Measurements from ENCODE around the gene GOT1. TPM values are rescaled to one million over a fixed set of nuclear protein-coding genes. Genes with fewer than 3 reads are reported as not detected.

The GOT1 gene
- total and polyA plus RNA-seq, 2 experiments from 2014 or later: 36.8 to 37.7 TPM

DNA sequence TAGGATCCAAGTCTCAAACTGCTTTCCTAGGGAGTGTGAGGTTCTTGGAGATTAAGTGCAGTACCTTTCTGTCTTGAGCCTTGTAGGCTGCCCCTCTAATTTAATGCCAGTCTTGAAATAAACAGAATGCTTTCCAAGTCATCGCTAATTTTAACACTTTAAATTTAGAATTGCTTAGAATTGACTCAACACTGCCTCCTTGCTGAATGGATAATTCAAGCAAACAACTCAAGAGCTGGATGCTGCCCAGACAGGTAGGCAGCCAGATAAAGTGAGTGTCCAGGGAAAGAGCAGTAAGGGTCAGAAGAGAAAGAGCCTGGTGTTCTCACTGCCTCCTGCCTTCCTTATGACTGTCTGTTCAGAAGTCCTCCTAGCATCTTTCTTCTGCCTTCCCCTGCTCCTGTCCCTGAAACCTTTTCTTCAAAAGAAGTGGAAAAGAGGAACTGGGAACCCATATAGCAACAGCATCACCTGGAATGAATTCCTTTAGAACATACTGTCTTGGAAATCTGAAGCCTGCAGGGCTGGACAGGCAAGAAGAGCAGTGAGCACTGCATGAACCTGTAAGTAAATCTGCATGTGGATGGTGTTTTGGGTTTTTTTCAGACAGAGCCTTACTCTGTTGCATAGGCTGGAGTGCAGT is 3.1 kb upstream of the GOT1 start:
- H3K36me3 Mint-ChIP-seq (ENCODE audit: low read depth): no peaks in the 10 kb centered on the region; the same call in 1 of the 3 replicates
- Histone ChIP-seq H3K9me2 (ENCODE audit: insufficient read depth) (no peaks in the 10 kb centered on the region), H3K27me3 (ENCODE audit: insufficient read depth) (no peaks in the 10 kb centered on the region), H3K4me2 (no peak overlapping the region), H3K27ac (ENCODE audit: low read depth) (no peak overlapping the region), H2AFZ (no peak overlapping the region), H3K79me2 (replicated peaks; ENCODE audit: insufficient read depth) (peaks cover 27% of the 10 kb centered on the region), H3K4me1 (ENCODE audit: insufficient read depth) (peaks cover 6% of the 10 kb centered on the region; the same call in 1 of the 2 replicates), H3F3A (replicated peaks; ENCODE audit: low read depth) (no peaks in the 10 kb centered on the region), H3K4me3 (no peak overlapping the region), H3K36me3 (ENCODE audit: insufficient read depth) (no peaks in the 10 kb centered on the region), H4K20me1 (replicated peaks; ENCODE audit: insufficient read depth) (peaks cover 4% of the 10 kb centered on the region; the same call in 1 of the 2 replicates)
- ATAC-seq (no peak), DNase-seq (ENCODE audit: low spot score) (peak; percentile 38)
- H3K4me1 Mint-ChIP-seq: peaks cover 15% of the 10 kb centered on the region
- H3K27ac Mint-ChIP-seq: no peak overlapping the region
- TF ChIP-seq, protein P1, sequence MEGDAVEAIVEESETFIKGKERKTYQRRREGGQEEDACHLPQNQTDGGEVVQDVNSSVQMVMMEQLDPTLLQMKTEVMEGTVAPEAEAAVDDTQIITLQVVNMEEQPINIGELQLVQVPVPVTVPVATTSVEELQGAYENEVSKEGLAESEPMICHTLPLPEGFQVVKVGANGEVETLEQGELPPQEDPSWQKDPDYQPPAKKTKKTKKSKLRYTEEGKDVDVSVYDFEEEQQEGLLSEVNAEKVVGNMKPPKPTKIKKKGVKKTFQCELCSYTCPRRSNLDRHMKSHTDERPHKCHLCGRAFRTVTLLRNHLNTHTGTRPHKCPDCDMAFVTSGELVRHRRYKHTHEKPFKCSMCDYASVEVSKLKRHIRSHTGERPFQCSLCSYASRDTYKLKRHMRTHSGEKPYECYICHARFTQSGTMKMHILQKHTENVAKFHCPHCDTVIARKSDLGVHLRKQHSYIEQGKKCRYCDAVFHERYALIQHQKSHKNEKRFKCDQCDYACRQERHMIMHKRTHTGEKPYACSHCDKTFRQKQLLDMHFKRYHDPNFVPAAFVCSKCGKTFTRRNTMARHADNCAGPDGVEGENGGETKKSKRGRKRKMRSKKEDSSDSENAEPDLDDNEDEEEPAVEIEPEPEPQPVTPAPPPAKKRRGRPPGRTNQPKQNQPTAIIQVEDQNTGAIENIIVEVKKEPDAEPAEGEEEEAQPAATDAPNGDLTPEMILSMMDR (conservative IDR thresholded peaks at IDR 0.05; ENCODE audit: low read depth in 2 of 2): peak; percentile 46 to 52
- TF ChIP-seq CREB1 (CRISPR knock-in tag; IDR thresholded peaks at IDR 0.05; ENCODE audit: low read depth): no peak
- no peak for TF ChIP-seq JUNB (IDR thresholded peaks at IDR 0.05; ENCODE audit: unreplicated experiment)
- peaks cover 12% of the 10 kb centered on the region for H3K27me3 Mint-ChIP-seq (ENCODE audit: insufficient read depth, low read depth, poor library complexity)
- H3K9me3 Mint-ChIP-seq: no peaks in the 10 kb centered on the region; the same call in 2 of the 3 replicates
- no peak overlapping the region for H3K4me3 Mint-ChIP-seq

DNA sequence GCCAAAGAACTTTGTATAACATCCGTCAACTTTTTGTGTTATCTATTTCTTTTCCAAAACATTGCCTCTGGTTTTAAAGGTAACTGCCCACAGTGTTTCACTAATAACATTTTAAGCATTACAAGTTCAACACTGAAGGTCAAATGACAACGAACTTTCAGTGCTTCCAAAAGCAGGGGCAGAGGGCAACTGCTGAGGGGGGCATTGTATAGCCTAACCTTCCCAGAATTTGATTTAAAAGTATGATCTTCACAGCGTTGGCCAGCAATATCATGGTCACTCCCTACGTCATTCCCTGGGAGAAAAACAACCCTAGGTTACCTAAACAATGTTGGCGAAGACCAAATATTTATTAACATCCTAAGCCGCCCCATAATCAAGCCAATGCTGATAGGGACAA is 2.5 kb upstream of the GOT1 start:
- Histone ChIP-seq H3K27ac (ENCODE audit: low read depth) (no peak overlapping the region), H3K36me3 (ENCODE audit: insufficient read depth) (no peaks in the 10 kb centered on the region), H3K4me2 (no peak overlapping the region), H2AFZ (no peak overlapping the region), H3K27me3 (ENCODE audit: insufficient read depth) (no peaks in the 10 kb centered on the region), H3K4me1 (ENCODE audit: insufficient read depth) (peaks cover 6% of the 10 kb centered on the region; the same call in 1 of the 2 replicates), H4K20me1 (replicated peaks; ENCODE audit: insufficient read depth) (peaks cover 4% of the 10 kb centered on the region; the same call in 1 of the 2 replicates), H3K4me3 (no peak overlapping the region), H3K9me2 (ENCODE audit: insufficient read depth) (no peaks in the 10 kb centered on the region), H3F3A (replicated peaks; ENCODE audit: low read depth) (no peaks in the 10 kb centered on the region), H3K79me2 (replicated peaks; ENCODE audit: insufficient read depth) (peaks cover 34% of the 10 kb centered on the region)
- Mint-ChIP-seq H3K4me1 (peaks cover 15% of the 10 kb centered on the region), H3K27ac (no peak overlapping the region), H3K27me3 (ENCODE audit: insufficient read depth, low read depth, poor library complexity) (peaks cover 12% of the 10 kb centered on the region), H3K4me3 (no peak overlapping the region), H3K36me3 (ENCODE audit: low read depth) (no peaks in the 10 kb centered on the region; the same call in 1 of the 3 replicates), H3K9me3 (no peaks in the 10 kb centered on the region; the same call in 2 of the 3 replicates)
- no peak for DNase-seq (ENCODE audit: low spot score)
- no peak for ATAC-seq
- no peak for TF ChIP-seq EZH2phosphoT487 (IDR thresholded peaks at IDR 0.05; ENCODE audit: unreplicated experiment)

GRCh38 chr10:99432047-99432446 is 1.6 kb upstream of the GOT1 start:
- H3K79me2 ChIP-seq (replicated peaks; ENCODE audit: insufficient read depth): peaks cover 40% of the 10 kb centered on the region
- H3K9me2 ChIP-seq (ENCODE audit: insufficient read depth): no peaks in the 10 kb centered on the region
- peak overlapping the region; percentile 86 for H3K4me2 ChIP-seq
- no peak for ATAC-seq
- no peaks in the 10 kb centered on the region for H3K36me3 ChIP-seq (ENCODE audit: insufficient read depth)
- no peak for DNase-seq (ENCODE audit: low spot score)
- H3K4me3 ChIP-seq: peak overlapping the region; percentile 70; the same call in 1 of the 2 replicates
- H3K36me3 Mint-ChIP-seq (ENCODE audit: low read depth): no peaks in the 10 kb centered on the region; the same call in 1 of the 3 replicates
- H3K4me3 Mint-ChIP-seq: peak overlapping the region; percentile 96
- H3K27me3 Mint-ChIP-seq (ENCODE audit: insufficient read depth, low read depth, poor library complexity): peaks cover 12% of the 10 kb centered on the region
- no peaks in the 10 kb centered on the region for H3F3A ChIP-seq (replicated peaks; ENCODE audit: low read depth)
- no peaks in the 10 kb centered on the region for H3K27me3 ChIP-seq (ENCODE audit: insufficient read depth)
- no peak overlapping the region for H2AFZ ChIP-seq
- no peak overlapping the region for H3K27ac ChIP-seq (ENCODE audit: low read depth)
- H3K4me1 ChIP-seq (ENCODE audit: insufficient read depth): peaks cover 6% of the 10 kb centered on the region; the same call in 1 of the 2 replicates
- H4K20me1 ChIP-seq (replicated peaks; ENCODE audit: insufficient read depth): peaks cover 4% of the 10 kb centered on the region; the same call in 1 of the 2 replicates
- TF ChIP-seq ZNF331 (CRISPR knock-in tag; IDR thresholded peaks at IDR 0.05; ENCODE audit: low read depth): no peak
- H3K27ac Mint-ChIP-seq: no peak overlapping the region
- H3K9me3 Mint-ChIP-seq: no peaks in the 10 kb centered on the region; the same call in 2 of the 3 replicates
- H3K4me1 Mint-ChIP-seq: peaks cover 15% of the 10 kb centered on the region
